ENCODE results near the gene CACNA1H.

CACNA1H gene

DNA sequence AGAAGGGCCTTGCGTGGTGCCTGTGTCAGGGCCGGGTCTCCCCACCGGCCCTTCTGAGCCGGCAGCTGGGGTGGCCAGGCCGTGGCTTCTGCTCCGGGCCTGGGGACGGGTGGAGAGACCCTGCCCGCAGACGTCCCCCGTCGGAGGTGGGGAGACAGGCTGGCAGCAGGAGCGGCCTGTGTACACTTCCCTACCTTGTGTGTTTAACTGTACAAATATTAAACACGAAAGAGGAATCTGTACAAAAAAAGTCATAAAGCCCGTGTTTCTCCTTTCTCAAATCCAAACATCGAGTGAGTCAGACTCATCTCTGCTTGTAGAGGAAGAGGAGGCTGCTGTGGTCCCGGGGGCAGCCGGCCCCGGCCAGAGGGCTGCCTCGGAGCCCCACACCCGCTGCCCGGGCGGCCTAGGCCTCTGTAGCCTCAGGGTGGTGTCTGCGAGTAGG is 2.0 kb downstream of the CACNA1H start:
- no peak for TF ChIP-seq POLR2AphosphoS5 (IDR thresholded peaks at IDR 0.05; ENCODE audit: low read depth, low read length)
- TF ChIP-seq TAF1 (IDR thresholded peaks at IDR 0.05; ENCODE audit: borderline replicate concordance, low read depth, low read length) = no peak
- no peak for TF ChIP-seq POLR2A (IDR thresholded peaks at IDR 0.05; ENCODE audit: low read depth, low read length)
- DNase-seq (ENCODE audit: insufficient read length) (no peak), FAIRE-seq (no peak)

DNA sequence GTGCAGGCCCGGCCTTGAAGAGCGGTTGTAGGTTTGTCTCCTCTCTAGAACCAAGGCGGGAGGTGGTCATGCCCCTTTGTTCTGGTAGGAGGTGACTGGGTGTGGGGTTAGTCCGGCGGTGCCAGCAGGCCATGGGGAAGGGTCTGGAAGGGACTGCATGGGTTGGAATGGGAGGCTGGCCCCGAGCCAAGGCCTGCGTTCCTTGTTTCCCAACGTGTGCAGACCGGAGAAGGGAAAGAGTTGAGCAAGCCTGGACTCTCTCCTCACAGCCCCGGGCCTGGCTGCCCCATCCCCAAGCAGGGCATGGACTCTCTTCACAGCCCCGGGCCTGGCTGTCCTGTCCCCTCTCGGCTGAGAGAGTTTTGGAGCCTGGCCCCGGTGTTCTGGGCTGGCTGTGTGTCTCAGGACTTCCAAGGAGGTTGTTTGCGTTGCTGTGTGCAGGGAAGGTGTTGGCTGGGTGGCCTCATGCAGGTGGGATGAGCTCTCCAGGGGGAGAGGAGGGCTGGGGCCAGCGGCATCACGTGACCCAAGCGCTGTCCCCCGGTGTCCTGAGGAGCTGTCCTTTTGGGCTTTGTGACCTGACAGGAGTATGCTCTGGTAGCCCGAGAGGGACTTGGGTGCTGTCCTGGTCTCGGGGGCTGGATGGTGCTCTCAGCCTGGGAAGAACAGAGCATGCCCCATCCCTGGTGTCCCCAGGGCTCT is 2.6 kb downstream of the CACNA1H start:
- TF ChIP-seq TAF1 (IDR thresholded peaks at IDR 0.05; ENCODE audit: borderline replicate concordance, low read depth, low read length) = no peak
- no peak for FAIRE-seq
- no peak for DNase-seq (ENCODE audit: insufficient read length)

DNA sequence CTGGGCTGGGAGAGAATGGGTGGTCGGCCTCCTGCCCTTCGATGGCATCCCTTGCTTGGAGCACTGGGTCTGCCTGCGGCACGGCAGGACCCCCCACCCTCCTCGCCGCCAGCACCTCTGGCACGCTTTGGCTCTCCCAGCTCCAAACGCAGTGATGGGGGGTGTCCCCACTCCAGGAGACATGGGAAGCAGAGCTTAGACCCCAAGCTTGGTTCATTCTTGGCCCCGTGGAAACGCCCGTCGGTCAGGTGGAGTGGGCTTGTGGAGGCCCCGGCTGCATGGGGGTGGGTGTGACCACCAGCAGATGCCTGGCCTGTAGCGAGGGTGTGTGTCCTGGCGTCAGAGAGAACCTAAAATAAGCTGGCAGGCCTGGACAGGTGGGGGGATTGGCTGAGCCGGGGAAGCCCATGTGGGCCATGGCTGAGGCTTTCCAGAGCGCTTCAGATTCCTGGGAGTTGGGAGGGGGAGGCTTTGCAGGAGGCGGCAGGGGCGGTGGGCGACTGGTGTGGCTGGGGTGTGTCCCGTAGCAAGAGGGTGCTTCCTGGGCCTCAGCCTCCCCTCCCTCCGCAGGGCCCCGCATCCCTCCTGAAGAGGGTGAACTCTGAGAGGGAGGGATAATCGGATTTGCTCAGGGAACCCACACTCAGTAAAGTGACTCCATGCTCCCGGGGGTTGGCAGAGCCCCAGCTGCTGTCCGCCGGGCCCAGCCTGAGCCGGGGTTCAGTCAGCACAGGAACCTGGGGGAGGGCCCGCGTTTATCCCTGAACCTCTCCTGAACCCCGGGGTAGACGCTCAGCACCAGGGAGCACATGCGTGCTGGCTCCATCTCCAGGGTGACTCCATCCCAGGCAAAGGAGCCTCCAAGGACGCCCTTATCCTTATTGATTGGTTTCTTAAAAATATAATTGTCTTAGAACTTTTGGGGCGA is 3.4 kb downstream of the CACNA1H start:
- DNase-seq (ENCODE audit: insufficient read length) (no peak), FAIRE-seq (no peak)
- TF ChIP-seq POLR2AphosphoS5 (IDR thresholded peaks at IDR 0.05; ENCODE audit: low read depth, low read length) = no peak

DNA sequence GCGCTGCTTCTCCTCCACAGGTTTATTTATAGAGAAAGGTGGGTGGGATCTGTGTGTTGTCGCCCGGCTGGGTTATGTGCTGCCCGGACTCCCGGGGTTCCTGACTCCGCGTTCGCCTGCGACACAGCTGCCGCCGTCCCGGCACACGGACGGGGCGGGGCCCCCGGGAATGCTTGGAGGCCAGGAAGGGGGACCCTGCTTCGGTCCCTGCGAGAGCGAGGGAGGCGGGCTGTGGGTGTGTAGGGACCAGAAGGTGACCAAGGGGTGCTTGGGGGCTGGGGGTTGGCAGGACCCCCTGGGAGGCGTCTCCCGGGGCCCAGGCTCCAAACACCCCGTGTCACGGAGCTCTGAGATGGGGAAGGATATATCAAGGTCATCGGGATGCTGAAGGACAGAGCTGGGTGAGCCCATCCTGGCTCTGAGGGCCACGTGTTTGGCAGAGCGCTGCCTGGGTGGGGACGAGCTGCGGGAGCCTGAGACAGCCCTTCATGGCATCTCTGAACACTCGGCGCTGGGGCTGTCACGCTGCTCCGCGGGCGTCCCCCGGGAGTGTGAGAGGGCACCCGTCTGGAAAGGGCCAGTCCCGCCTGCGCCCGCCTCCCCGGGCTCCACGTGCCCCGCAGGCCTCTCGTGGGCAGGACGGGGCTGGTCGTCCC is 4.2 kb downstream of the CACNA1H start:
- no peak for DNase-seq (ENCODE audit: insufficient read length)
- FAIRE-seq = no peak

DNA sequence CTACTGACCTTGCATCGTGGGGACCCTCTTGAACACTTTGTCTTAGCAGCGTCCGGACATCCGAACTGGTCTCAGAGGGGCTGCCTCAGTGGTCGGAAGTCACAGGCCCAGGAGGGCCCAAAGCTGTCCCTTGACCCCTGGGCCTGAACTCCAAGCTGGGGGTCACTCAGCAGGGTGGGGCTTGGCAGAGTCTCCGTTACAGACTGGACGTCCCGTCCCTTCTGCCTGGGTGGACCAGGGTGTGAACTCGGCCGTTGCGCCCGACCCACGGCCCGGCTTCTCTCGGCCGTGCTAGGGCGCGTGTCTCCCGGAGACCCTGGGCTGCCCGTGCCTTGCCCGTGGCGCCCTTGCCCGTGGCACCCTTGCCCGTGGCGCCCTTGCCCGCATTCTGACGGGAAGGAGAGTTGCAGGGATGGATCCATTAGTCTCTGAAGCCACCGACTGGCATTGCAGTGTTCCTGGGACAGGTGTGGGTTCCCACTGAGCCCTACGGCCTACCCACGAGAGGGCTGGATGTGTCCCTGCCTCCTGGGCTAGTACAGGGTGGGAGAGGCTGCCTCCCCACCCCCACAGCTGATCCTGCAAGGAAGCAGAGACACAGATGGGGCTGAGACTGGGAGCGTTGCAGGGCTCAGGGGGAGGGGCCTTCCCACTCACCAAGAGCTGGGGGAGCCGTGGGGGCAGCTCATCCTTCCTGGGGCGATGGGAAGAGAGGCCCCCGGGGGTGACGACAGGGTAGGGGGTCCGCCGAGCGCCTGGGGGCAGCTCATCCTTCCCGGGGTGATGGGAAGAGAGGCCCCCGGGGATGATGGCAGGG is 4.9 kb downstream of the CACNA1H start:
- DNase-seq (ENCODE audit: insufficient read length) (no peak), FAIRE-seq (no peak)
- TF ChIP-seq POLR2A (IDR thresholded peaks at IDR 0.05; ENCODE audit: low read depth, low read length) (no peak), POLR2AphosphoS5 (IDR thresholded peaks at IDR 0.05; ENCODE audit: low read depth, low read length) (no peak), TAF1 (IDR thresholded peaks at IDR 0.05; ENCODE audit: borderline replicate concordance, low read depth, low read length) (no peak)

More for the DNA sequence above, 4.2 kb downstream of the CACNA1H start:
- TF ChIP-seq POLR2AphosphoS5 (IDR thresholded peaks at IDR 0.05; ENCODE audit: low read depth, low read length) (no peak), TAF1 (IDR thresholded peaks at IDR 0.05; ENCODE audit: borderline replicate concordance, low read depth, low read length) (no peak), POLR2A (IDR thresholded peaks at IDR 0.05; ENCODE audit: low read depth, low read length) (no peak)

DNA sequence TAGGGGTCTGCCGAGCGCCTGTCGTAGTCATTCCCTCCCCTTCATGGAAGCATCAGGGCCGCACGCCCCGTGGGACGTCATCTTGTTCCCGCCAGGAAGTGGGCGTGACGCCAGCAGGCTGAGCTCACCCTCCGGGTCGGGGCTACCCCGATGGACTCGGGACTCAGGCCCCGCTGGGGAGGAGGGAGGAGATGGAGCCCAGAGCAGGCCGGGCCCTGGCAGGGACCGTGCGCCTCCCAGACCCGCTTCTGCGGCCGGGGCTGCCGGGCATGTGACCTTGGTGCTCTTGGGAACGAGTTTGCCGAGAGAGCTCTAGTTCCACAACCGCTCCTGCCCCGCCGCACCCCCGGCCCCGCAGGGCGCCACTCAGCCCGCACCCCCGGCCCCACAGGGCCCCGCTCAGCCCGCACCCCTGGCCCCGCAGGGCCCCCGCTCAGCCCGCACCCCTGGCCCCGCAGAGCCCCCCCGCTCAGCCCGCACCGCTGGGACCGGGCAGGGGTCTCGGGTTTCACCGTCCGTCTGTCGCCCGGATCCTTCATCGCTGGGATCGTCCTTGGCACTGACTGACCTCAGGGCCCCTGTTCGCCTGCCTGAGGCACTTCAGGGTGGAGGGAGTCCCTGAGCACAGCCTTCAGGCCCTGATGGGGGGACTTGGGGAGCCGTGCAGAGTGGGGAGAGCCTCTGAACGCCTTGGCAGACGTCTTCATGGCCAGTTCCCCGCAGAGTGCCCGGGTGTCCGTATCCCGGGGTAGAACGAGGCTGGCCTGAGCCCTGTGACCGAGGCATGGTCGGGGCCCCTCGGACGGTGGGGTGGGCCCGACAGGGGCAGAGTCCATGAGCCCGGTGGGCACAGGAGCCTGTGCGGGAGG is 5.8 kb downstream of the CACNA1H start:
- DNase-seq (ENCODE audit: insufficient read length) (no peak), FAIRE-seq (no peak)

DNA sequence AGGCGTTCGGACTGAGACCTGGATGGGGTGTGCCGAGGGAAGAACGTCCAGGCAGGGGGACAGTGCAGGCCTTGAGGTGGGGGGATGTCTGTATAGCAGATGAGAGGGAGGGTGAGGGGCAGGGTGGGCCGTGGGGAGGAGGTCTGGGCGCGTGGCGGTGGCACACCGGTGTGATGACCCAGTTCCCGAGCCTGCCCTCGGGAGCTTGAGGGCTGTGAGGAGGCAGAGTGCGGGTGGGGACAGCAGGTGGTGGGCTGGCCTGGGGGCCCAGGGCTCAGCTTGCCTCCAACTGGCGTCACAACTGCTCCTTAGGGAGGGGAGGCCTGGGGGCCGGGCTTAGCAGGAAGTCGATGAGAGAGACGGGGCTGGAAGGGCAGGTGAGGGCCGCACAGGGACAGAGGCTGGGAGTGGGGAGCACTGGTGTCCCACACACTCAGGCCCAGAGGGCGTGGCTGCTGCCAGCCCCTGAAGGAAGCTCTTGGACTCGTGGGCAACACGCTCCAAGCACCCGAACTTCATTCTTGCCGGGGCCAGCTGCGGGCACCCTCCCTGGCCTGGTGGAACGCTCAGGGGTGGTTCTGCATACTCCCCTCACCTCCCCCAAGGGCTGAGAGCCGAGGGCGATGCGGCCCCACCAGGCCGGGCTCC is 6.5 kb downstream of the CACNA1H start:
- FAIRE-seq (no peak), DNase-seq (ENCODE audit: insufficient read length) (no peak)
- TF ChIP-seq POLR2A (IDR thresholded peaks at IDR 0.05; ENCODE audit: low read depth, low read length) (no peak), POLR2AphosphoS5 (IDR thresholded peaks at IDR 0.05; ENCODE audit: low read depth, low read length) (no peak), TAF1 (IDR thresholded peaks at IDR 0.05; ENCODE audit: borderline replicate concordance, low read depth, low read length) (no peak)

More for the DNA sequence above, 5.8 kb downstream of the CACNA1H start:
- TF ChIP-seq TAF1 (IDR thresholded peaks at IDR 0.05; ENCODE audit: borderline replicate concordance, low read depth, low read length) = no peak
- TF ChIP-seq POLR2AphosphoS5 (IDR thresholded peaks at IDR 0.05; ENCODE audit: low read depth, low read length) = no peak
- no peak for TF ChIP-seq POLR2A (IDR thresholded peaks at IDR 0.05; ENCODE audit: low read depth, low read length)

DNA sequence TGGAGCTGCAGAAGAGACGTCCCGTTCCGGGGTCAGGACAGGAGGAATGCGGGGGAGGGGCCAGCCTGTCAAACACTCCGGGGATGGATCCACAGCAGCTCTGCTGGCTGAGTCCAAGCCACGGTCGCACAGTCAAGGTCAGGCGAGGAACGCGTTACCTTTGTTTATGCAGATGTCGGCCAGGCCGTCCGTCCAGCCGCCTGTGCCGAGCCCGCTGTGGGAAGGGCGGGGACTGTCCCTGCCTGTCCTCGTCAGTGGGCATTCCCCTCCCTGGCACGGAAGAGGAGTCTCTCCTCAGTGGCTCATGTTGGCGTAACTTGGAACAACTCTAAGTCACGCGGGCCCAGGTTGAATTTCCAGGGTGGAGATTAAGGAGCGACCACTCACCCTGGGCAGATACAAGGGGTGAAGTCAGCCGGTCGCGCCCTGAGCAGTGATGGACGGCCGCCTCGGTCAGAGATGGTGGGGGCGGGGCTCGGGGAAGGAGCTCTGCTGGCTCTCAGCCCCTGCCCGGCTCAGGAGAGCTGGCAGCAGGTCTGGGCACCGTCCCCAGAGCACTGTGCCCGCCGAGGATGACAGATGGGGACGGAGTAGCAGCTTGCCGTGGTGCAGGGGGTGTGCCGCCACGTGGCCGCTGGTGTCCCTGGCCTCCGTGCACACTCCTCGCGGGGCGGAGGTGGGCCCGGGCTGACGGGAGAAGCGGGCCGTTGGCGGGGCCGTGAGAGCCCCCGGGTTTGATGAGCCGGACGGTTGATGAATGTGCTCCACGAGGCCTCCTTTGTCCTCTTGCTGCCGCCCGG is 7.3 kb downstream of the CACNA1H start:
- DNase-seq (ENCODE audit: insufficient read length) = no peak
- no peak for FAIRE-seq
- no peak for TF ChIP-seq POLR2A (IDR thresholded peaks at IDR 0.05; ENCODE audit: low read depth, low read length)

DNA sequence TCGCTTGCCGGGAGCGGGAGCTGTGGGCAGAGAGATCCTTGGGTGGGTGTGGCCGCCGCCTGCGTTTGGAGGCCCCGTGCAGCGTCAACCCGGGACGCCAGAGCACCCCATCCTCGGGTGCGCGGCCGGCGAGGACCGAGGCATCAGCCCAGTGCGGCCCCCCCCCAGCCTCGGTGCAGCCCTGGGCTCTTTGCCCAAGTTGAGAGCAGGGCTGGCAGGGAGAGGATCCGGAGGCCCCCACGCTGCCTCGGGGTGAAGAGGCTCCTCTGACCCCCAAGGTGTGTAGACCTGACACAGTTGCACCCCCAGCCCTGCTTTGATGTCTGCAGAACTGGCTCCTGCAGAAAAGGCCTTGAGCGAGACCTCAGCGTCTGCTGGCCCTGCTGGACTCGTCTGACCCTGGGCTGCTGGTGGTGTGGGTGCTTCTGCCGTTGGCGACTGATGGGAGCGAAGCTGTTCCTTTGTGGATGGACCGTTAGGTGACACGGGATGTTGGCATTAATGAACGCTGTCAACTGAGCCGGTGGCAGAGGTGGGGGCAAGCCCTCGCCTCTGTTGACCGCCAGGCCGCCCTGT is 8.0 kb downstream of the CACNA1H start:
- FAIRE-seq = no peak
- TF ChIP-seq TAF1 (IDR thresholded peaks at IDR 0.05; ENCODE audit: borderline replicate concordance, low read depth, low read length) (no peak), POLR2AphosphoS5 (IDR thresholded peaks at IDR 0.05; ENCODE audit: low read depth, low read length) (no peak), POLR2A (IDR thresholded peaks at IDR 0.05; ENCODE audit: low read depth, low read length) (no peak)
- DNase-seq (ENCODE audit: insufficient read length) = no peak
